ENCODE results near the gene NDUFB10.
"Not testable (repeated sequence)": the region's sequence is repeated elsewhere in the genome, so short reads cannot be mapped to it uniquely, and the experiment has no call there.

NDUFB10 gene

DNA sequence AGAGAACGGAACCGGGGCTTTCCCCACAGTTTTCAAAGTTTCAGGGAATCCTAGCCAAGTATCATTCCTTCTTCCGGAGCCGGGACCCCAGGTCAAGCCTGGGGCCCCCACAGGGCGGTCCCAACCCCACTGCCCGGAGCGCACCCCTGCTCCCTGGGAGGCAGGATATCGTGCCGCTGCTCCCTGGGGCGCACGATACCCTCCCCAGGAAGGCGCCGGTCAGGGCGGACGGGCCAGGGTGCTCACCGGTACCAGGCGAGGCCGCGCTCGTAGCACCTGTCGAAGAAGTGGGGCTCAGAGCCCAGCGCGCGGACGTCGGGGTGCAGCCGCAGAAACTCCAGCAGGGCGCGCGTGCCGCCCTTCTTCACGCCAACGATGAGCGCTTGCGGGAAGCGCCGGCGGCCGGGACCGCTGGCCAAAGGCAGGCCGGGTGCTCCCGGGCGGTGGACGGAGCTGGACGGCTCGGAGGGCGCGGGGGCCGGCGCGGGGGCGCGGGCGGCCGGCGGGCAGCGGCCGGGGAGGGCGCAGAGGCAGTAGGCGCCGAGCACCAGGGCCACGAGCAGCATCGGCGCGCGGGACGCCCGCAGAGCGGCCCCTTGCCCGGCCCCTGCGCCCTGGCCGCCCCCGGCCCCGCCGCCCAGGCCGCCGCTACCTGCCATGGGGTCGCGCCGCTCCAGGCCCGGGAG is 41.5 kb upstream of the NDUFB10 start:
- POLR2A ChIA-PET: no interaction called here
- no peak for DNase-seq (ENCODE audit: low read depth, low spot score)
- TF ChIP-seq, protein P1, sequence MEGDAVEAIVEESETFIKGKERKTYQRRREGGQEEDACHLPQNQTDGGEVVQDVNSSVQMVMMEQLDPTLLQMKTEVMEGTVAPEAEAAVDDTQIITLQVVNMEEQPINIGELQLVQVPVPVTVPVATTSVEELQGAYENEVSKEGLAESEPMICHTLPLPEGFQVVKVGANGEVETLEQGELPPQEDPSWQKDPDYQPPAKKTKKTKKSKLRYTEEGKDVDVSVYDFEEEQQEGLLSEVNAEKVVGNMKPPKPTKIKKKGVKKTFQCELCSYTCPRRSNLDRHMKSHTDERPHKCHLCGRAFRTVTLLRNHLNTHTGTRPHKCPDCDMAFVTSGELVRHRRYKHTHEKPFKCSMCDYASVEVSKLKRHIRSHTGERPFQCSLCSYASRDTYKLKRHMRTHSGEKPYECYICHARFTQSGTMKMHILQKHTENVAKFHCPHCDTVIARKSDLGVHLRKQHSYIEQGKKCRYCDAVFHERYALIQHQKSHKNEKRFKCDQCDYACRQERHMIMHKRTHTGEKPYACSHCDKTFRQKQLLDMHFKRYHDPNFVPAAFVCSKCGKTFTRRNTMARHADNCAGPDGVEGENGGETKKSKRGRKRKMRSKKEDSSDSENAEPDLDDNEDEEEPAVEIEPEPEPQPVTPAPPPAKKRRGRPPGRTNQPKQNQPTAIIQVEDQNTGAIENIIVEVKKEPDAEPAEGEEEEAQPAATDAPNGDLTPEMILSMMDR (IDR thresholded peaks at IDR 0.05; ENCODE audit: insufficient read depth, low read length, missing control alignments): no peak
- CTCF ChIA-PET: no interaction called here
- no peak overlapping the region for H3K4me3 ChIP-seq (ENCODE audit: low read depth, low read length)

DNA sequence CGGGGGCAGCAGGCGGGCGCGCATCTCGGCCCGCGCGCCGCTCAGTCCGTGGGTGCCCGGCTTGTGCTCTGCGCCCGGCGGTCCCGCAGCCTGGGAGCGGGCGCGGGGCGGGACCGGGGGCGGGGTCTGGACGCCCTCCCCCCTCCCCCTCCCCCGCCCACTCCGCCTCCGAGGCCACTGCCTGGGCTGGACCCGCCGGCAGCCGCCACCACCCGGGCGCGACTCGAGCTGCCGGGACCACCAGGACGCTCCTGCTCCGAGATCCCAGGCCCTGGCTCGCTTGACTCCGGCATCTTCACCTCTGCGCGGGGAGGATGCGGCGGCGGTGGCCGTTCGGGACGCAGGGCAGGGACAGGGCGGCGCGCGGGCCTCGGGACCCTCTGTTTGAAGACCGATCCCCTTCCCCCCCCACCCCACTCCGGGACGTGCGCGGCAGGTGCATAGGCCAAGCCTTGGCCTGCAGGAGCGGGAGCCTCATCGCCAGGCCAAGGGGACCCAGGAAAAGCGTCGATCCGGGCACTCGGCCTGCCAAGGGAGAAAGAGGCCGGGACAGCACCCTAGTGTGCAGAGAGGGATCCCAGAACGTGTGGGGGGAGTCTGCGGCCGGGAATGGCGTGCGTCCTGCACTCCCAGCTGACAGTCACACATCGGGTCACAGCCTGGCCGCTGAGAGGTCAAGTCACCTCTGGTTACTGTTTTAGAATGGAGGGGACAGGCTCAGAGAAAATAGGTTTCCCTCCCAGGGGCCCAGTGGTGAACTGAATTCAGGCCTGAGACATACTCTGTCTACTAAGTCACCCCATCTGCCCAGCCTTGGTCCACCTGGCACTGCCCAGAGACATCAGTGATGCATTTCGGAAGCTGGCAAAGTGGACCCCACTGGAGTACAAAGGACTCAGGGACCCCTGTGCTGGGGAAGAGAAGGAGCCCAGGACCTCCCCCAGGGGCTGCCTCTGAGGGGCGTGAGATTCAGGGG is 40.7 kb upstream of the NDUFB10 start, which contains the start of gene HS3ST6:
TSS of gene HS3ST6 (minus strand) at position 65 of the 976 bp plus-strand sequence. CDS start 92 bp downstream, outside the sequence.
- no peak for DNase-seq (ENCODE audit: low read depth, low spot score)
- TF ChIP-seq, protein P1 (IDR thresholded peaks at IDR 0.05; ENCODE audit: insufficient read depth, low read length, missing control alignments): no peak
- CTCF ChIA-PET: no interaction called here
- POLR2A ChIA-PET: no interaction called here
- H3K4me3 ChIP-seq (ENCODE audit: low read depth, low read length): no peak within 1 kb of the TSS

DNA sequence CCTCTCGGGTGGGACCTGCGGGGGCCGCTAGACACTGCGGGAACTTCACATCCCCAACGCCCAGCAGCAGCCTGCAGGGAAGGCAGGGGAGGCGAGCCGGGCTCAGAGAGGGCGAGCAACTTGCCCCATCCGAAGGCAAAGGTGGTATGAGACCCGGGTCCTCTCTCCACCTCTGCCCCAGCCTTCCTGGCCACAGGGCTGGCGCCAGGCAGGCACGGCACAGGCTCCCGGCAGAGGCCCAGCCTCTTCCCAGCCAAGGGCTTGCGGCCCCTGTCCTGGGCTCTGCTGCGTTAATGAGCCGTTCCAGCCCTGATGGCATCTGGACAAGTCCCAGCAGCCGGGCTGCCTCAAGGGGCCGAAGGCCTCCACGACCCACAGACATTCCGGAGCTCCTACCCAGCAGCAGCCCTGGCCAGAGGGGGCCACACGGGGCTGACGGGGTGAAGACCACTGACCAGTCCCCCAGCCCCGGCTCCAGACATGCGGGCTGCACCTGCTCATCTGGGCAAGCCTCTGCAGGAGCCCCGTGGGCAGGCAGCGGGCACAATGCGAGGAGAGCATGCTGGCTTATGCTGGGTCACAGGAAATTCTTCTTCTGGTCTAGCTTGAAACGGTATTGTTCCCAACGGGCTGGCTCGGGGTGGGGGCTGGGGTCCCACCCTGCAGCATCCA is 39.9 kb upstream of the NDUFB10 start:
- no peak overlapping the region for H3K4me3 ChIP-seq (ENCODE audit: low read depth, low read length)
- no peak for DNase-seq (ENCODE audit: low read depth, low spot score)
- ChIA-PET POLR2A (no interaction called here), CTCF (interaction anchor here (2.6 kb wide), 1 partner anchor 10 kb away, joined by 11 read pairs; no protein-coding TSS in a partner anchor)
- TF ChIP-seq, protein P1 (IDR thresholded peaks at IDR 0.05; ENCODE audit: insufficient read depth, low read length, missing control alignments): no peak

DNA sequence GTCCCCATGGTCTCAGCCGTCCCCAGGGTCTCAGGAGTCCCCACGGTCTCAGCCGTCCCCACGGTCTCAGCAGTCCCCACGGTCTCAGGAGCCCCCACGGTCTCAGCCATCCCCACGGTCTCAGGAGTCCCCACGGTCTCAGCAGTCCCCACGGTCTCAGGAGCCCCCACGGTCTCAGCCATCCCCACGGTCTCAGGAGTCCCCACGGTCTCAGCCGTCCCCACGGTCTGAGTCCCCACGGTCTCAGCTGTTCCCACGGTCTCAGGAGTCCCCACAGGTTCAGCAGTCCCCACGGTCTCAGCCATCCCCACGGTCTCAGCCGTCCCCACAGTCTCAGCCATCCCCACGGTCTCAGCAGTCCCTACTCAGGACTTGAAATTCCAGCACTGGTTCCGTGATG is 39.2 kb upstream of the NDUFB10 start:
- CTCF ChIA-PET: interaction anchor here (2.6 kb wide), 1 partner anchor 9 kb away, joined by 11 read pairs; no protein-coding TSS in a partner anchor
- H3K4me3 ChIP-seq (ENCODE audit: low read depth, low read length); DNase-seq (ENCODE audit: low read depth, low spot score); POLR2A ChIA-PET: not testable (repeated sequence)

DNA sequence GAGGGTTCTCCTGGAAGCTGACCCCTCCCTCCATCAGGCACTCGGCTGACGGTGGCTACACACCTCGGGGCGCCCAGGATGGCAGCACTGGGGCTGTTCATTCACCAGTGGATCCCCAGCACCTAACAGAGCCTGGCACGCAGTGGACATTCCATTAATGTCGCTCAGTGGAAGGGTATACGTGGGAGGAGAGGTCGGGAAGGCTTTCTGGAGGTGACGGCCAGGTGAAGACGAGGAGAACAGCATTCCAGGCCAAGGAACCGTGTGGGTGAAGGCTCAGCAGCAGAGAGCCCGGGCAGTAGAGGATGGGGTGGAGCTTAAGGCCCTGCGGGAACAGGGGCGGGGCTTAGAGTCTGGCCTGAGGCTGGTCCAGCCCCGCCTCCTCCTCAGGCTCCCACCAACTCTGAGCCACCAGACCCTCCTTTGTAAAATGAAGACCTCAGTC is 38.6 kb upstream of the NDUFB10 start:
- ChIA-PET POLR2A (no interaction called here), CTCF (interaction anchor here (2.6 kb wide), 1 partner anchor 9 kb away, joined by 11 read pairs; no protein-coding TSS in a partner anchor)
- TF ChIP-seq, protein P1 (IDR thresholded peaks at IDR 0.05; ENCODE audit: insufficient read depth, low read length, missing control alignments): no peak
- no peak for DNase-seq (ENCODE audit: low read depth, low spot score)
- H3K4me3 ChIP-seq (ENCODE audit: low read depth, low read length): no peak overlapping the region

DNA sequence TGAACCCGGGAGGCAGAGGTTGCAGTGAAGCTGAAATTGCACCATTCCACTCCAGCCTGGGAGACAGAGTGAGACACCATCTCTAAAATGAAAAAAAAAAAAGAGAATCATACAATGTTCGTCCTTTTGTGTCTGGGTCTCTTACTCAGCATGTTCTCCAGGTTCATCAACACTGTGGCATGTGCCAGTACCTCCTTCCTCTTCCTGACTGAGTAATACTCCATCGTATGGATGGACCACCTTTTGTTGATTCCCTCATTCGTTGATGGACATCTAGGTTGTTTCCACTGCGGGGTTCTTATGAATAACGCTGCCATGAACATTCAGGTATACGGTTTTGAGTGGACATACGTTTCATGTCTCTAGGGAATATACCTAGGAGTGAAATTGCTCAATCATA is 37.0 kb upstream of the NDUFB10 start:
- ChIA-PET CTCF (interaction anchor here (1.4 to 1.7 kb wide), 2 partner anchors 57 to 81 kb away, joined by 3 to 8 read pairs; no protein-coding TSS in a partner anchor), POLR2A (no interaction called here)
- no peak for DNase-seq (ENCODE audit: low read depth, low spot score)
- no peak overlapping the region for H3K4me3 ChIP-seq (ENCODE audit: low read depth, low read length)
- TF ChIP-seq, protein P1 (IDR thresholded peaks at IDR 0.05; ENCODE audit: insufficient read depth, low read length, missing control alignments): no peak
